ENCODE data around the gene CIBAR2.

CIBAR2 gene

DNA sequence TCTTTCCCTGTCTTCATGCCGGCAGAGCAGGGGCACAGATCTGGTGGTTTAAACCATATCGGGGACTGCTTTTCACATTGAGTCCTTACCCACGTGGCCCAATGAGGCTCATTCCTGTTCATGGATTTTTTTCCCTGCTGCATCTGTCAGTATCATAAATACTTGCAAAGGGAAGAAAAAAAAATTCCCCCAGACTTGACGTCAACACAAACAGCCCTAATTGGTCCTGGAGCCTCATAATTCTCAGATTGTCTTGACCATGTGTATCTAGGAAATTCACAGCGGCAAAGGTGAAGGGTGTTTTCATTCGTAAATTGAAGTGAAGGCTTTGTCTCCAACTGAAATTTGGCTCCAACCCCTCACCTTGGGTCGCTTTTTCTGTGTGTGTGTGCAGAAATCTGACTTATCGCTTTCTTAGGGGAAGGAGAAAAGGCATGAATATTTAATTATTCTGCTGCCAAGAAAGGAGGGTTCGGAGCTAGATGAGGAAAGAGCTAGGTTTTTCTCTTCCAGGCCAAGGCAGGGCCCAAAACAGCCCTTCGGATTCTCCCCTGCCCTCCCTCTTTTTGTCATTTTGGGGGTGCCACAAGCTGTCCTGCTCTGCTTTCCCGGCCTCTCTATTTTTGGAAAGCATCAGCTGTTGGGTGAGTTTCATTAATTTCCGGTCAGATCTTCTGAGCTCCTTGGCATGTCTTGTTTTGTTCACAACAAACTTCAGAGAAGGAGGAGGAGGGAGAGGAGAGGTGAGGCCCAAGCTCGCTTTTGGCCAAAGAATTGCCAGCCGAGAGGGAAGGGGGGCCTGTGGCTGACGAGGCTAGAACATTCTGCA, 17.8 kb upstream of the CIBAR2 start:
- TF ChIP-seq, protein P1, sequence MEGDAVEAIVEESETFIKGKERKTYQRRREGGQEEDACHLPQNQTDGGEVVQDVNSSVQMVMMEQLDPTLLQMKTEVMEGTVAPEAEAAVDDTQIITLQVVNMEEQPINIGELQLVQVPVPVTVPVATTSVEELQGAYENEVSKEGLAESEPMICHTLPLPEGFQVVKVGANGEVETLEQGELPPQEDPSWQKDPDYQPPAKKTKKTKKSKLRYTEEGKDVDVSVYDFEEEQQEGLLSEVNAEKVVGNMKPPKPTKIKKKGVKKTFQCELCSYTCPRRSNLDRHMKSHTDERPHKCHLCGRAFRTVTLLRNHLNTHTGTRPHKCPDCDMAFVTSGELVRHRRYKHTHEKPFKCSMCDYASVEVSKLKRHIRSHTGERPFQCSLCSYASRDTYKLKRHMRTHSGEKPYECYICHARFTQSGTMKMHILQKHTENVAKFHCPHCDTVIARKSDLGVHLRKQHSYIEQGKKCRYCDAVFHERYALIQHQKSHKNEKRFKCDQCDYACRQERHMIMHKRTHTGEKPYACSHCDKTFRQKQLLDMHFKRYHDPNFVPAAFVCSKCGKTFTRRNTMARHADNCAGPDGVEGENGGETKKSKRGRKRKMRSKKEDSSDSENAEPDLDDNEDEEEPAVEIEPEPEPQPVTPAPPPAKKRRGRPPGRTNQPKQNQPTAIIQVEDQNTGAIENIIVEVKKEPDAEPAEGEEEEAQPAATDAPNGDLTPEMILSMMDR (IDR thresholded peaks at IDR 0.05; ENCODE audit: control extremely low read depth, extremely low read depth, low read depth, missing control alignments), result no peak
- POLR2A ChIA-PET, result no interaction called here
- DNase-seq (ENCODE audit: extremely low spot score), result no peak
- CTCF ChIA-PET, result interaction anchor here (0.7 to 1.4 kb wide), 2 partner anchors 13 to 15 kb away, joined by 3 to 5 read pairs; no protein-coding TSS in a partner anchor

DNA sequence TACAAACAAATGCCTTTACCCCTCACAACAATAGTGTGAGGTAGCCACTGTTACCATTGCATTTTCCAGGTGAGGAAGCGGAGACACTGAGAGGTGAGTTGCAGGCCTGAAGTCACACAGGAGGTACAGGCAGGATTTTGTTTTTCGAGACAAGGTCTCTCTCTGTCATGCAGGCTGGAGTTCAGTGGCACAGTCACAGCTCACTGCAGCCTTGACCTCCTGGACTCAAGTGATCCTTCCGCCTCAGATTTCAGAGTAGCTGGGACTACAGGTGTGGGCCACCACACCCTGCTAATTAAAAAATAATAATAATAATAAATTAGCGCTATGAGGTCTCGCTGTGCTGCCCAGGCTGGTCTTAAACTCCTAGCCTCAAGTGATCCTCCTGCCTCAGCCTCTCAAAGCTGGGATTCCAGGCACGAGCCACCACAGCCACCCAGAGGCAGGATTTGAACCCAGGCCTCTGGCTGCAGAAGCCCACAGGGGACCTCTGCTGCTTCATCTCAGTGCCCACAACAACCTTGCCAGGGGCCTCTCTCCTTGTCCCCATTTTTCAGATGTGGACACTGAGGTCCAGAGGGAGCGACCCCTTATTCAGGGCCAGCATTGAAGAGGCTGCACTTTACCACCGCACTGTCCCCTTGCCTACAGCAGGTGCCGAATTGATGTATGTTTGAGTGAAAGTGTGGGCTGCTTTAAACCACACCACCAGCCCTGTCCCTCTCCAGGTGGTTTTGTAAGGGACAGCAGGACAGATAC, 16.0 kb upstream of the CIBAR2 start:
- TF ChIP-seq, protein P1 (IDR thresholded peaks at IDR 0.05; ENCODE audit: control extremely low read depth, extremely low read depth, low read depth, missing control alignments), result no peak
- ChIA-PET POLR2A (no interaction called here), CTCF (interaction anchor here (1.3 to 1.4 kb wide), 2 partner anchors 13 to 125 kb away, joined by 4 to 7 read pairs; no protein-coding TSS in a partner anchor)
- DNase-seq (ENCODE audit: extremely low spot score), result no peak

DNA sequence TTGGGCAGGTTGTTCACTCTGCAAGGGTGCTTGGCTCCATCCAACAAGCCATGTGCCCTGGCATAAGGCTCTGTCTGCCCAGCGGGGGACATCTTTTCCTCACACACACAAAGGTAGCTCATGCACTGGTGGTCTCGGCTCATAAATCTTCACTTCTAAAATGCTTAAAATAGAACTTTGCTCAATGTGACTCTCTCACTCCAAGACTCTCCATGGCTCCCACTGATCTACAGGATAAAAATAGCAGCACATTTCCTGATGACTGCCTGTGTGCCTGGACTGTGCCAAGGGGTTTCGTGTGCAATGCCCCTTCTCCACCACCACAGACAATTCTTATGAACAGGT, 15.1 kb upstream of the CIBAR2 start:
- no peak for DNase-seq (ENCODE audit: extremely low spot score)
- TF ChIP-seq, protein P1 (IDR thresholded peaks at IDR 0.05; ENCODE audit: control extremely low read depth, extremely low read depth, low read depth, missing control alignments), result no peak
- ChIA-PET CTCF (interaction anchor here (1.3 to 1.4 kb wide), 2 partner anchors 12 to 126 kb away, joined by 4 to 7 read pairs; no protein-coding TSS in a partner anchor), POLR2A (no interaction called here)

DNA sequence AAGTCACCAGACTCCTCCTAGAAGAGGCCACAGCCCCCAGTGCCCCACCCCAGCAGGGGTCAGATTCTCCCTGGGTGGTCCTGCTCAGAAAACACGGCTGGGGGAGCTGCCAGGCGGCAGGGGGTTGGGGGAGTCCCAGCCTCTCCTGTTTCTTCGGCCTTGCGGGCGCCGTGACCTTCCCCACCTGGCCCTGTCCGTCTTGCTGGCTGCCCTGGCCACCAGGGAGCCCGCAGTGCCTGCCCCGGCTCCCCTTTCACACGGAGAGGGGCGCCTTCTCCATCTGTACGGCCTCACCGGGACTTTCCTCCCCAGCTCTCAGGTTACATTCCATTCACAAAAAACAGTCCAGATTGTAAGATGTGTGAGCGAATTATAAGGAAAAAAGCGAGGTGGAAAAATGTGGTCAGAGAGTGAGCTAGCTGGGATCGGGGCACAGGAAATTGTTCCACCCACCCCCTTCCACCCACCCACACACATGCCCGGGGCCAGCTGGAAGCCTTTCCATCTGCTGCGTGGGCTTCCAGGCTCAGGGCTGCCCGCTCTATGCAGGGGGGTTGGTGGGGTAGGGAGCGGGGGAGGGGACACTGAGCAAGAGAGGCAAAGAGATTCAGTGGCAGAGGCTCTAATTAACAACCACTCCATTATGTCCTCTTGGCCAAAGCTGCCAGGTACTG, 14.6 kb upstream of the CIBAR2 start:
- ChIA-PET POLR2A (no interaction called here), CTCF (interaction anchor here (1.0 to 4.6 kb wide), 4 partner anchors 12 to 127 kb away, joined by 3 to 32 read pairs (median 5); no protein-coding TSS in a partner anchor)
- TF ChIP-seq, protein P1 (IDR thresholded peaks at IDR 0.05; ENCODE audit: control extremely low read depth, extremely low read depth, low read depth, missing control alignments), result no peak
- no peak for DNase-seq (ENCODE audit: extremely low spot score)

DNA sequence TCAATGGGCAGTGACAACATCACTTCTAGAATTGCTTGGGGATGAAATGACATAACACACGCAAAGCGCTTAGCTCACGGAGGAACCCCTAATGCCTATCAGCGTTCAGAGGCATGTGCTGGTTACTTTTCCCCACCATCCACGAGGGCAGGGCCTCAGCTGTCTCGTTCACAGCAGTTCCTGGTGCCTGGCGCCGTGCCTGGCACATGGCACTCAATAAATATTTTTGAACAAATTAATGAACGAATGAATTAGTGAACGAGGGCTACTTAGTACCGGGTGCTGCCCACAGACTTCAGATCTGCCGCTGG, 14.1 kb upstream of the CIBAR2 start:
- ChIA-PET CTCF (interaction anchor here (1.0 to 4.6 kb wide), 3 partner anchors 12 to 128 kb away, joined by 3 to 32 read pairs (median 3); no protein-coding TSS in a partner anchor), POLR2A (no interaction called here)
- DNase-seq (ENCODE audit: extremely low spot score), result no peak
- TF ChIP-seq, protein P1 (IDR thresholded peaks at IDR 0.05; ENCODE audit: control extremely low read depth, extremely low read depth, low read depth, missing control alignments), result no peak
